ENCODE data around the gene PRRT4.

GRCh38 chr7:128384726-128385125, 23.2 kb upstream of the PRRT4 start:
- TF ChIP-seq CTCF (conservative IDR thresholded peaks at IDR 0.05) (no peak), EZH2 (IDR thresholded peaks at IDR 0.05; ENCODE audit: low read depth) (no peak)

All from PC-9 (cell line).